Neural cell (in vitro differentiated cells): ENCODE measurements around the gene FCHSD2. TPM values are rescaled to one million over a fixed set of nuclear protein-coding genes. Genes with fewer than 3 reads are reported as not detected.

Experiments
- H2AFZ ChIP-seq: fragments of 200-600, 300-800 bp; sonication (generic), shearing (Covaris generic); 2 replicates; pipeline ENCODE4 v1.6.0; 2014; ENCODE audit warnings: low read depth, mild to moderate bottlenecking, antibody characterized with exemption, low read length, moderate library complexity
- H3F3A ChIP-seq: fragments of 200-600 bp; shearing (Covaris generic); 2 replicates; pipeline ENCODE4 v1.6.1; 2016; ENCODE audit warnings: mild to moderate bottlenecking, moderate library complexity, mixed read lengths, antibody characterized with exemption, low read length; ENCODE audit not compliant: insufficient read depth, poor library complexity, severe bottlenecking
- H3K27ac ChIP-seq: fragments of 200-600, 300-800 bp; sonication (generic), shearing (Covaris generic); 2 replicates; pipeline ENCODE4 v1.5.1; 2014; ENCODE audit warnings: mild to moderate bottlenecking, low read length, moderate library complexity
- H3K27me3 ChIP-seq: fragments of 300-800, 200-600 bp; sonication (generic), shearing (Covaris generic); 2 replicates; pipeline ENCODE4 v1.6.0; 2014; ENCODE audit warnings: mild to moderate bottlenecking, low read depth, low read length, moderate library complexity; ENCODE audit not compliant: insufficient read depth
- H3K36me3 ChIP-seq: fragments of 300-800, 200-600 bp; sonication (generic), shearing (Covaris generic); 2 replicates; pipeline ENCODE4 v1.5.1; 2014; ENCODE audit warnings: mild to moderate bottlenecking, antibody characterized with exemption, low read length, moderate library complexity; ENCODE audit not compliant: insufficient read depth
- H3K4me2 ChIP-seq: fragments of 300-800, 200-600 bp; sonication (generic), shearing (Covaris generic); 2 replicates; pipeline ENCODE4 v1.6.0; 2014; ENCODE audit warnings: mild to moderate bottlenecking, low read length
- H3K4me3 ChIP-seq: fragments of 300-800, 200-600 bp; sonication (generic), shearing (Covaris generic); 2 replicates; pipeline ENCODE4 v1.5.1; 2014; ENCODE audit warnings: mild to moderate bottlenecking, low read length, moderate library complexity
- H3K79me2 ChIP-seq: fragments of 200-600 bp; shearing (Covaris generic); replicated peaks from 2 replicates; pipeline ENCODE4 v1.6.0; 2014; ENCODE audit warnings: mild to moderate bottlenecking, low read length, moderate library complexity; ENCODE audit not compliant: insufficient read depth
- H3K9ac ChIP-seq: fragments of 300-800, 200-600 bp; sonication (generic), shearing (Covaris generic); 2 replicates; pipeline ENCODE4 v1.6.1; 2016; ENCODE audit warnings: mild to moderate bottlenecking, low read length, mixed read lengths
- H3K9me2 ChIP-seq: fragments of 200-600 bp; shearing (Covaris generic); 2 replicates; pipeline ENCODE4 v1.6.1; 2016; ENCODE audit warnings: mild to moderate bottlenecking, low read length, mixed read lengths; ENCODE audit not compliant: insufficient read depth
- H3K9me3 ChIP-seq: fragments of 200-600, 300-800 bp; sonication (generic), shearing (Covaris generic); 2 replicates; pipeline ENCODE4 v1.6.1; 2016; ENCODE audit warnings: mild to moderate bottlenecking, mixed run types, low read length, moderate library complexity, mixed read lengths
- H4K20me1 ChIP-seq: fragments of 200-600 bp; shearing (Covaris generic); 2 replicates; pipeline ENCODE4 v1.6.1; 2016; ENCODE audit warnings: mild to moderate bottlenecking, mixed run types; ENCODE audit not compliant: insufficient read depth
- EP300 ChIP-seq: fragments of 450-650 bp; conservative IDR thresholded peaks from 2 replicates; pipeline ENCODE4 v1.6.1; 2014; ENCODE audit warnings: antibody characterized with exemption, mild to moderate bottlenecking, moderate library complexity; ENCODE audit not compliant: poor library complexity, severe bottlenecking
- EZH2 ChIP-seq: fragments of 200-600, 300-800 bp; shearing (Covaris generic), sonication (generic); IDR thresholded peaks from 2 replicates; pipeline ENCODE4 v1.6.1; 2014; ENCODE audit warnings: antibody characterized with exemption, low read length, borderline replicate concordance, mild to moderate bottlenecking; ENCODE audit not compliant: insufficient read depth, poor library complexity, severe bottlenecking
- MXI1 ChIP-seq: fragments of 450-650 bp; conservative IDR thresholded peaks from 2 replicates; pipeline ENCODE4 v1.6.1; 2014; ENCODE audit warnings: antibody characterized with exemption, mild to moderate bottlenecking; ENCODE audit not compliant: poor library complexity, severe bottlenecking
- POLR2AphosphoS5 ChIP-seq: IDR thresholded peaks from 2 replicates; pipeline ENCODE4 v1.6.1; 2012
- RAD21 ChIP-seq: fragments of 450-650 bp; conservative IDR thresholded peaks from 2 replicates; pipeline ENCODE4 v1.6.1; 2014; ENCODE audit warnings: antibody characterized with exemption, mild to moderate bottlenecking, moderate library complexity
- SMC3 ChIP-seq: fragments of 450-650 bp; conservative IDR thresholded peaks from 2 replicates; pipeline ENCODE4 v1.6.1; 2014; ENCODE audit warnings: antibody characterized with exemption, mild to moderate bottlenecking, moderate library complexity; ENCODE audit not compliant: poor library complexity
- TAF1 ChIP-seq: IDR thresholded peaks from 2 replicates; pipeline ENCODE4 v1.6.1; 2012; ENCODE audit warnings: low read depth
- polyA plus RNA-seq: library from polyadenylated mRNA; depleted of rRNA; stranded (reverse); fragments of >200 nt; gene quantifications from 2 replicates; pipeline ENCODE4 v1.2.3, GENCODE V29; 2014
- TF ChIP-seq, protein P1 (sequence below): fragments of 450-650 bp; IDR thresholded peaks from 2 replicates; pipeline ENCODE4 v1.5.1; 2014; ENCODE audit warnings: antibody characterized with exemption, mild to moderate bottlenecking, moderate library complexity; ENCODE audit not compliant: poor library complexity, severe bottlenecking
- TF ChIP-seq, protein P2 (sequence below): IDR thresholded peaks from 2 replicates; pipeline ENCODE4 v1.6.1; 2012; ENCODE audit warnings: borderline replicate concordance

The FCHSD2 gene
- polyA plus RNA-seq, 1 donor from 2014 or later = 40.8 TPM

DNA sequence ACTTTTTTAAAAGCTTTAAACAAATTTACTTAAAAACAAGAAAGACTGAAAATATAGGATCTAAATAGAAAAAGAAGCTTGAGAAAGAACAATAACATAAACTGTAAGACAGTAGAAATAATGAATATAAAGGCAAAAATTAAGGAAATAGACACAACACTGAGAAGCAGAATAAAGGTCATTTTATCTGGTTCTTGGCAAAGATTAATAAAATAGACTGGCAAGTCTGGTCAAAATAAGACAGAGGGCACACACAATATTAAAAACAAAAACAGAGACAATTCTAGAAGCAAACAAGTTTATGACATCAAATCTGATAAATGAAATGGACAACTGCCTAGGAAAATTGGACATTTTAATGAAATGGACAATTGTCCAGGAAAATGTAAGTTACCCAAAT, 222.1 kb downstream of the FCHSD2 start:
- H4K20me1 ChIP-seq = no peaks in the 10 kb centered on the region
- no peak overlapping the region for H2AFZ ChIP-seq
- H3K27me3 ChIP-seq = no peaks in the 10 kb centered on the region
- H3K4me3 ChIP-seq = no peak overlapping the region
- H3K27ac ChIP-seq = no peak overlapping the region
- H3K9ac ChIP-seq = no peak overlapping the region
- no peaks in the 10 kb centered on the region for H3K36me3 ChIP-seq
- H3K9me2 ChIP-seq = no peaks in the 10 kb centered on the region
- no peak for TF ChIP-seq EP300
- TF ChIP-seq, protein P1, sequence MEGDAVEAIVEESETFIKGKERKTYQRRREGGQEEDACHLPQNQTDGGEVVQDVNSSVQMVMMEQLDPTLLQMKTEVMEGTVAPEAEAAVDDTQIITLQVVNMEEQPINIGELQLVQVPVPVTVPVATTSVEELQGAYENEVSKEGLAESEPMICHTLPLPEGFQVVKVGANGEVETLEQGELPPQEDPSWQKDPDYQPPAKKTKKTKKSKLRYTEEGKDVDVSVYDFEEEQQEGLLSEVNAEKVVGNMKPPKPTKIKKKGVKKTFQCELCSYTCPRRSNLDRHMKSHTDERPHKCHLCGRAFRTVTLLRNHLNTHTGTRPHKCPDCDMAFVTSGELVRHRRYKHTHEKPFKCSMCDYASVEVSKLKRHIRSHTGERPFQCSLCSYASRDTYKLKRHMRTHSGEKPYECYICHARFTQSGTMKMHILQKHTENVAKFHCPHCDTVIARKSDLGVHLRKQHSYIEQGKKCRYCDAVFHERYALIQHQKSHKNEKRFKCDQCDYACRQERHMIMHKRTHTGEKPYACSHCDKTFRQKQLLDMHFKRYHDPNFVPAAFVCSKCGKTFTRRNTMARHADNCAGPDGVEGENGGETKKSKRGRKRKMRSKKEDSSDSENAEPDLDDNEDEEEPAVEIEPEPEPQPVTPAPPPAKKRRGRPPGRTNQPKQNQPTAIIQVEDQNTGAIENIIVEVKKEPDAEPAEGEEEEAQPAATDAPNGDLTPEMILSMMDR = no peak
- no peak for TF ChIP-seq SMC3
- TF ChIP-seq, protein P2, sequence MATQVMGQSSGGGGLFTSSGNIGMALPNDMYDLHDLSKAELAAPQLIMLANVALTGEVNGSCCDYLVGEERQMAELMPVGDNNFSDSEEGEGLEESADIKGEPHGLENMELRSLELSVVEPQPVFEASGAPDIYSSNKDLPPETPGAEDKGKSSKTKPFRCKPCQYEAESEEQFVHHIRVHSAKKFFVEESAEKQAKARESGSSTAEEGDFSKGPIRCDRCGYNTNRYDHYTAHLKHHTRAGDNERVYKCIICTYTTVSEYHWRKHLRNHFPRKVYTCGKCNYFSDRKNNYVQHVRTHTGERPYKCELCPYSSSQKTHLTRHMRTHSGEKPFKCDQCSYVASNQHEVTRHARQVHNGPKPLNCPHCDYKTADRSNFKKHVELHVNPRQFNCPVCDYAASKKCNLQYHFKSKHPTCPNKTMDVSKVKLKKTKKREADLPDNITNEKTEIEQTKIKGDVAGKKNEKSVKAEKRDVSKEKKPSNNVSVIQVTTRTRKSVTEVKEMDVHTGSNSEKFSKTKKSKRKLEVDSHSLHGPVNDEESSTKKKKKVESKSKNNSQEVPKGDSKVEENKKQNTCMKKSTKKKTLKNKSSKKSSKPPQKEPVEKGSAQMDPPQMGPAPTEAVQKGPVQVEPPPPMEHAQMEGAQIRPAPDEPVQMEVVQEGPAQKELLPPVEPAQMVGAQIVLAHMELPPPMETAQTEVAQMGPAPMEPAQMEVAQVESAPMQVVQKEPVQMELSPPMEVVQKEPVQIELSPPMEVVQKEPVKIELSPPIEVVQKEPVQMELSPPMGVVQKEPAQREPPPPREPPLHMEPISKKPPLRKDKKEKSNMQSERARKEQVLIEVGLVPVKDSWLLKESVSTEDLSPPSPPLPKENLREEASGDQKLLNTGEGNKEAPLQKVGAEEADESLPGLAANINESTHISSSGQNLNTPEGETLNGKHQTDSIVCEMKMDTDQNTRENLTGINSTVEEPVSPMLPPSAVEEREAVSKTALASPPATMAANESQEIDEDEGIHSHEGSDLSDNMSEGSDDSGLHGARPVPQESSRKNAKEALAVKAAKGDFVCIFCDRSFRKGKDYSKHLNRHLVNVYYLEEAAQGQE = no peak
- no peak for TF ChIP-seq POLR2AphosphoS5
- TF ChIP-seq RAD21 = no peak
- TF ChIP-seq MXI1 = no peak
- H3K9me3 ChIP-seq = no peaks in the 10 kb centered on the region
- no peaks in the 10 kb centered on the region for H3F3A ChIP-seq
- no peak overlapping the region for H3K4me2 ChIP-seq
- no peaks in the 10 kb centered on the region for H3K79me2 ChIP-seq

- Histone ChIP-seq H3K4me3 (no peak overlapping the region), H3K9ac (no peak overlapping the region), H3K79me2 (no peaks in the 10 kb centered on the region), H3K9me2 (no peaks in the 10 kb centered on the region), H3K9me3 (no peaks in the 10 kb centered on the region), H3K27me3 (no peaks in the 10 kb centered on the region), H3K27ac (no peak overlapping the region), H3F3A (no peaks in the 10 kb centered on the region), H3K36me3 (no peaks in the 10 kb centered on the region), H2AFZ (no peak overlapping the region), H3K4me2 (no peak overlapping the region), H4K20me1 (no peaks in the 10 kb centered on the region)
- TF ChIP-seq SMC3 (no peak), TAF1 (no peak), EP300 (no peak), RAD21 (no peak), MXI1 (no peak), EZH2 (no peak), POLR2AphosphoS5 (no peak)
- TF ChIP-seq, protein P1 = no peak
- TF ChIP-seq, protein P2 = no peak
These were observed 223.3 kb downstream of the FCHSD2 start for GRCh38 chr11:72918851-72919250.
